PFSK-1 (cell line): ENCODE results near the gene HSD17B3.

ENCODE experiments used
- FOXP2 ChIP-seq: optimal IDR thresholded peaks from 2 replicates; pipeline ENCODE3; 2011; ENCODE audit warnings: borderline replicate concordance, control low read depth, inconsistent platforms; ENCODE audit not compliant: insufficient read depth; ENCODE audit errors: extremely low read length, extremely low read depth
- POLR2AphosphoS5 ChIP-seq: IDR thresholded peaks from 2 replicates; pipeline ENCODE4 v1.6.1; 2012; ENCODE audit warnings: low read depth, mild to moderate bottlenecking, control low read depth, low read length, moderate library complexity
- REST ChIP-seq, 2 experiments: IDR thresholded peaks; 2 replicates each; pipeline versions ENCODE4 v1.6.1 to v1.8.0; 2011 to 2012; ENCODE audit warnings: low read depth in 2 of 2, low read length in 2 of 2, control low read depth in 1 of 2, inconsistent platforms in 1 of 2, mild to moderate bottlenecking in 1 of 2, moderate library complexity in 1 of 2; ENCODE audit not compliant: insufficient read depth in 1 of 2
- SIN3A ChIP-seq: IDR thresholded peaks from 2 replicates; pipeline ENCODE4 v1.6.1; 2012; ENCODE audit warnings: mild to moderate bottlenecking, low read length, moderate library complexity, borderline replicate concordance; ENCODE audit not compliant: insufficient read depth
- TAF1 ChIP-seq: IDR thresholded peaks from 2 replicates; pipeline ENCODE4 v1.6.1; 2012; ENCODE audit warnings: low read length, control low read depth, borderline replicate concordance; ENCODE audit not compliant: insufficient read depth

DNA sequence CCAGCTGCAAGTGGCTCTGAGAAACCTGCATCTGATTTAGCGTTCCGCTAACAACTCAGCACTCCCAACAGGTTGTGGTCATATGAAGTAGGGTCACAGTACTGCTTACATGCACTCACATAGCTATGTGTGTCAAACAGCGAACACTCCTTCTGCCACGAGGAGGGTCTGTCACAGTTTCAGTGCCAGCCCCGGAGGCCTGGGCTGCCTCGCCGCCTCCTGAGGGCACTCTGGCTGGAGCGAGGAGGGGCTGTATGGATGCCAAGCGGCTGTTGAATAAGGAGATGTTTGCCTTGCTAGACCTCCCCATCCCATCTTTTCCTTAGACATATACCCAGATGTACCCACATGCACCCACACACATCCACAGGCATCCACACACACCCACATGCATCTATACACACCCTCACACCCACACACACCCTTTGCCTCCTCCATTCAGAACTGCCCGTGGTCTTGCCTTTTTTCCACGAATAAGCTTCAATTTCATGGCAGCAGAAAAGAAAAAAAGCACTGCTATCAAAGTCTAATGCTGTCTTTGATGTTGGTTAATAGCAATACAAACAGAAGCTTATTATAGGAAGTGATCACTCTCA, 95.7 kb downstream of the HSD17B3 start:
- TF ChIP-seq POLR2AphosphoS5 (no peak), SIN3A (no peak), REST (IDR thresholded peaks at IDR 0.05; ENCODE audit: insufficient read depth in 1 of 2, low read depth in 2 of 2, low read length in 2 of 2) (no peak), TAF1 (no peak), FOXP2 (no peak)
